DND-41 (cell line): ENCODE results near the gene KRT81.
"Not testable (repeated sequence)": the region's sequence is repeated elsewhere in the genome, so short reads cannot be mapped to it uniquely, and the experiment has no call there.

Experiments
- ATAC-seq: fragments of 200-7000 bp; cut with Tn5 transposase; 3 replicates; pipeline ENCODE4 v1.9.1; 2021; ENCODE audit warnings: low read depth; ENCODE audit not compliant: insufficient read depth
- DNase-seq: peaks from one replicate; pipeline ENCODE4 v3.0.0-alpha.2; 2020
- H2AFZ ChIP-seq: 2 replicates; pipeline ENCODE4 v1.6.0; 2012; ENCODE audit warnings: low read depth, low read length
- H3K27ac ChIP-seq: 2 replicates; pipeline ENCODE4 v1.5.1; 2012; ENCODE audit warnings: low read length, inconsistent platforms
- H3K27me3 ChIP-seq: fragments of 200-600 bp; sonication (generic); 2 replicates; pipeline ENCODE4 v1.6.0; 2012; ENCODE audit warnings: low read length, mild to moderate bottlenecking, inconsistent platforms; ENCODE audit not compliant: insufficient read depth, poor library complexity
- H3K36me3 ChIP-seq: 2 replicates; pipeline ENCODE4 v1.5.1; 2012; ENCODE audit warnings: low read length, inconsistent platforms; ENCODE audit not compliant: insufficient read depth
- H3K4me1 ChIP-seq: 2 replicates; pipeline ENCODE4 v1.5.1; 2012; ENCODE audit warnings: mild to moderate bottlenecking, low read length; ENCODE audit not compliant: insufficient read depth
- H3K4me2 ChIP-seq: 2 replicates; pipeline ENCODE4 v1.6.0; 2012; ENCODE audit warnings: mild to moderate bottlenecking, moderate library complexity, low read length, inconsistent platforms; ENCODE audit not compliant: insufficient read depth
- H3K4me3 ChIP-seq, 2 experiments: fragments of 200-600 bp in 1 of 2; shearing (Covaris generic) in 1 of 2; 2 replicates each; pipeline ENCODE4 v1.5.1; 2012 to 2016; ENCODE audit warnings: inconsistent platforms in 2 of 2, low read length in 2 of 2, mild to moderate bottlenecking in 2 of 2, low read depth in 1 of 2, moderate library complexity in 1 of 2
- H3K79me2 ChIP-seq: 2 replicates; pipeline ENCODE4 v1.6.0; 2012; ENCODE audit warnings: low read length, inconsistent platforms; ENCODE audit not compliant: insufficient read depth
- H3K9ac ChIP-seq: 2 replicates; pipeline ENCODE4 v1.6.0; 2012; ENCODE audit warnings: low read depth, mild to moderate bottlenecking, inconsistent platforms, low read length, moderate library complexity
- H3K9me3 ChIP-seq: 2 replicates; pipeline ENCODE4 v1.5.1; 2012; ENCODE audit warnings: low read length, moderate library complexity, mild to moderate bottlenecking, inconsistent platforms; ENCODE audit not compliant: insufficient read depth, severe bottlenecking
- H4K20me1 ChIP-seq: 2 replicates; pipeline ENCODE4 v1.6.0; 2012; ENCODE audit warnings: low read length; ENCODE audit not compliant: insufficient read depth
- CTCF ChIP-seq: IDR thresholded peaks from 2 replicates; pipeline ENCODE4 v1.5.1; 2012; ENCODE audit warnings: borderline replicate concordance, low read length, moderate library complexity, mild to moderate bottlenecking; ENCODE audit not compliant: poor library complexity, severe bottlenecking; ENCODE audit errors: extremely low read depth
- EZH2 ChIP-seq: IDR thresholded peaks from 3 replicates; pipeline ENCODE4 v1.6.1; 2012; ENCODE audit warnings: borderline replicate concordance, low read depth, mild to moderate bottlenecking, moderate library complexity, low read length, inconsistent platforms; ENCODE audit not compliant: severe bottlenecking

KRT81 gene

GRCh38 chr12:52315721-52316120, 24.4 kb upstream of the KRT81 start:
- H4K20me1 ChIP-seq, H3K27me3 ChIP-seq, H3K4me3 ChIP-seq, H3K4me1 ChIP-seq, H3K9ac ChIP-seq, H3K4me2 ChIP-seq, H2AFZ ChIP-seq, H3K36me3 ChIP-seq, H3K79me2 ChIP-seq, H3K27ac ChIP-seq, H3K9me3 ChIP-seq: not testable (repeated sequence)
- ATAC-seq (0 out of 3 replicates have a peak, but pooled peaks have one; percentile 33), DNase-seq (peak; percentile 45)
- TF ChIP-seq CTCF, result peak; percentile 62

DNA sequence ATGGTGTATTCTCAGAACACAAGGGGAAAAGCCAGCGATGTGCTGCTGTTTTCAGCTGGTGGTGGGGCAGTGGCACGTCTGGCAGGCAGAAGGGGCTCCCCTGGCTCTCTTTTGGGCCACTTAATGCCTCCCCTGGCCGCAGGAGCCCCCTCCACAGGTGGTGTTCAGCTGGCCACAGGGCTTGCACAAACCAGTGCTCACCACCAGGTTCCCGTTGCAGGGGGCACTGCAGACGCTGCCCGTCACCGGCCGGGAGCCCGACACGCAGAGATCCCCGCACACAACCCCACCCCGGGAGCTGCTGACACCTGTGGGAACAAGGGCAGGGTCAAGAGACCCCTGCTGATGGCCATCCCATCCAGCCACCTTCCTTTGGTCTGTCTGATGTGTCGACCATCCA, 23.2 kb upstream of the KRT81 start:
- H3K9me3 ChIP-seq, result no peaks in the 10 kb centered on the region
- no peaks in the 10 kb centered on the region; the same call in 1 of the 2 replicates for H4K20me1 ChIP-seq
- H3K36me3 ChIP-seq, result no peaks in the 10 kb centered on the region
- H3K4me3 ChIP-seq, result no peak overlapping the region
- no peak for ATAC-seq
- H3K9ac ChIP-seq, result no peak overlapping the region
- no peak overlapping the region for H2AFZ ChIP-seq
- H3K79me2 ChIP-seq, result no peaks in the 10 kb centered on the region
- H3K4me2 ChIP-seq, result no peak overlapping the region
- TF ChIP-seq EZH2 (no peak), CTCF (no peak)
- no peak overlapping the region for H3K27ac ChIP-seq
- DNase-seq, result no peak
- H3K27me3 ChIP-seq, result peaks cover 9% of the 10 kb centered on the region
- H3K4me1 ChIP-seq, result no peaks in the 10 kb centered on the region

GRCh38 chr12:52313926-52314325, 22.6 kb upstream of the KRT81 start:
- no peak for TF ChIP-seq CTCF
- TF ChIP-seq EZH2, result no peak
- H3K9ac ChIP-seq, result no peak overlapping the region
- no peaks in the 10 kb centered on the region for H3K9me3 ChIP-seq
- H3K4me1 ChIP-seq, result no peaks in the 10 kb centered on the region
- H3K36me3 ChIP-seq, result no peaks in the 10 kb centered on the region
- no peak for ATAC-seq
- H4K20me1 ChIP-seq, result no peaks in the 10 kb centered on the region; the same call in 1 of the 2 replicates
- H3K4me3 ChIP-seq, result no peak overlapping the region
- no peaks in the 10 kb centered on the region for H3K79me2 ChIP-seq
- peaks cover 15% of the 10 kb centered on the region for H3K27me3 ChIP-seq
- no peak overlapping the region for H2AFZ ChIP-seq
- no peak overlapping the region for H3K27ac ChIP-seq
- H3K4me2 ChIP-seq, result no peak overlapping the region
- DNase-seq, result no peak

DNA sequence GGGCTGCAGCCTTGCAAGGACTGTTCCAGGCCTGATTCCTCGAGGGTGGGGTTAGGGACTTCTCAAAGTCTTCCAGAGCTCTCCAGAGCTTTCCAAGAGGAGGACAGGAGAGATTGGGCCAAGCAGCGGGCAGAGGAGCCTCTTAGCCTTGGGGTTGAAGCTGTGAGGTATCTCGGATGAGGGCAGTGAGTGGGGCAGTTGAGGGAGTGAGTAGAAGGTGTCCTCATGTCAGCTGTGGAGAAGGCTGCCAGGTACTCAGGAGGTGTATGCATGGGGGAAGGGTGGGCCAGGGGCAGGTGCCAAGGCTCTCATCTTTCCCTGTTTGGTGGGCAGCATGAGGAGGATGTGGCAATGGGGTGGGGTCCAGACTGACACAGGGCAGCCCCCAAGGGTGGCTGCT, 22.1 kb upstream of the KRT81 start:
- ATAC-seq (no peak), DNase-seq (no peak)
- no peak overlapping the region for H3K4me2 ChIP-seq
- H3K27ac ChIP-seq, result no peak overlapping the region
- no peak overlapping the region for H3K9ac ChIP-seq
- H2AFZ ChIP-seq, result no peak overlapping the region
- H3K9me3 ChIP-seq, result no peaks in the 10 kb centered on the region
- H3K4me1 ChIP-seq, result no peaks in the 10 kb centered on the region
- H3K79me2 ChIP-seq, result no peaks in the 10 kb centered on the region
- H3K36me3 ChIP-seq, result no peaks in the 10 kb centered on the region
- H4K20me1 ChIP-seq, result no peaks in the 10 kb centered on the region; the same call in 1 of the 2 replicates
- TF ChIP-seq CTCF (no peak), EZH2 (no peak)
- peaks cover 16% of the 10 kb centered on the region for H3K27me3 ChIP-seq
- H3K4me3 ChIP-seq, result no peak overlapping the region
